GM21619 (cell line): ENCODE measurements around the gene MTCH2.
"Not testable (repeated sequence)": the region's sequence is repeated elsewhere in the genome, so short reads cannot be mapped to it uniquely, and the experiment has no call there.

ENCODE experiments used
- ATAC-seq: cut with Tn5 transposase; IDR thresholded peaks from one replicate; pipeline ENCODE4 v1.9.1; 2021; ENCODE audit not compliant: unreplicated experiment

Gene MTCH2

DNA sequence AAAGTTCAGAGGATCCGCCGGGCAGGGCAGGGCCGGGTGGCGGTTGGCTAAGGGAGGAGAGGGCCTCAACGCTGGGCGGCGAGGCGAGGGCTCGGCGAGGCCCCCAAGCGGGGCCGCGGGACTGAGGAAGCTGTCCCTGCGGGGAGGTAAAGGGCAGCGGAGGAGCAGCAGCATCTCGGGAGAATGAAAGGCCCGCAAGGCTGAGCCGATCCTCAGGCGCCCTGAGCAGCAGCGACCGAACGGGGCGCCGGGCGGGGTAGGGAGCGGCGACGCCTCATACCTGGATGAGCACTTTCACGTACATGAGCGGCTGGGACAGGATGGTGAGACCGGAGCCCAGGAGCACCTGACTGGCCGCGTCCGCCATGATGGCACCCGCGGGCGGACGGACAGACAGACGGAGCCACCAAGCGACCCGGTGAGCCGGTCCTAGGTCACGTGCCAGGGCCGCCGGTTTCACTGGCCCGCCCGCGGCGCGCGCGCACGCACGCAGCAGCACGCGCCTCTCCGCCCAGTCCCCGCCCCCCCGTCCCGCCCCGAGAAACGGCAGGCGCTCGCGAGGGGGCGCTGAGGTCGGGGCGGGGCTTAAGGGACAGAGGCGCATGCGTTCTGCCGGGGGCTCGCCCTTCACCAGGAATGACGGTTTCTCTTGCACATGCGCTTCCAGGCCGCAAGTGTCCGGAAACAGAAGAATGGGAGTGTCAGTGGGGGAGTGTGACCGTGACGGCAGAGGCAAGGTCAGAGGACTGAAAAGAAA, at the start of gene MTCH2:
MTCH2 (minus strand) TSS at position 461 of the 757 bp plus-strand sequence; CDS start at position 367, 94 bp downstream.
- ATAC-seq = peak; percentile 90

DNA sequence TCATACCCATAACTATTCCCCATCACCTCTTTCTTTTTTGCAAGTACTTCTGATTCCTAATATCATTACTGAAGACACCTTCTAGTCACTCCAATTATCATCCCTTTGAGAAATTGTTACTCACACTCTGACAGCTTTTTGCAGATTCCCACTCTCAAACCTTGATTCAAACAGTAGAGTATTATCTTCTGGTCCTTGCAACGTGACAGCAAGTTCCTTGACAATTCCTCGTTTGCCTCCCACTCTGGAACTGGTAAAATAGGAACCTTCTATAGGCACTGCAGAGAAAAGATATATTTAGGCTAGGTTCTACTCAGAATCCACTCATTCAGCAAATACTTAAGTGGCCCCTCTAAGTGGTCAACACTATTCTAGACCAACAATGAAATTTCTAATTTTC, 49.6 kb upstream of the MTCH2 start:
- ATAC-seq = no peak

DNA sequence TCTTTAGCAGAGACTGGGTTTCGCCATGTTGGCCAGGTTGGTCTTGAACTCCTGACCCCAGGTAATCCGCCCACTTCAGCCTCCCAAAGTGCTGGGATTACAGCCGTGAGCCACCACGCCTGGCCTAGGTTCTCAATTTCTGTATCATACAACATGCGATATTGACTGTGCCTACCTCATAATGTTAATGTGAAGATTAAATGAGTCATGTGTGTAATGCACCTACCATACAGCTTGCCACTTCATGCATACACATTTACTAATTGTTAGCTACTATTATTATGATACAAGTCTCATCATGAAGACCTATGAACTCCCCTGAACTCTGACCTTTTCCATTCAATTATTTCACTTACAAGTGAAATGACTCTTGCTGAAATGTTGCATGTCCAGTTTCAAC, 47.1 kb upstream of the MTCH2 start:
- no peak for ATAC-seq

DNA sequence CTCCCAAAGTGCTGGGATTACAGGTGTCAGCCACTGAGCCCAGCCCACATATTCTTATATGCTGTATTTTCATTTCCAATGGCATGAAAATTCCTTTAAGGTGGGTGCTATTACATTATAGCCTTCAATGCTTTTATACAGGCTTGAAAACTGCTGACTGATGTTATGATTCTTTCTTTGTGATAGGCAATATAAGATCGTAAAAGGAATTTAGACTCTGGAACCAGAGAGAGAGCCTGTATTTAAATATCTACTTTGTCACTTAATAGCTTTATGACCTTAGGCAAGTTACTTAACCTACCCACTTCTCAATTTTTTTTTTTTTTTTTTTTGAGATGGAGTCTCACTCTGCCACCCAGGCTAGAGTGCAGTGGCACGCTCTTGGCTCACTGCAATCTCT, 46.6 kb upstream of the MTCH2 start:
- no peak for ATAC-seq

DNA sequence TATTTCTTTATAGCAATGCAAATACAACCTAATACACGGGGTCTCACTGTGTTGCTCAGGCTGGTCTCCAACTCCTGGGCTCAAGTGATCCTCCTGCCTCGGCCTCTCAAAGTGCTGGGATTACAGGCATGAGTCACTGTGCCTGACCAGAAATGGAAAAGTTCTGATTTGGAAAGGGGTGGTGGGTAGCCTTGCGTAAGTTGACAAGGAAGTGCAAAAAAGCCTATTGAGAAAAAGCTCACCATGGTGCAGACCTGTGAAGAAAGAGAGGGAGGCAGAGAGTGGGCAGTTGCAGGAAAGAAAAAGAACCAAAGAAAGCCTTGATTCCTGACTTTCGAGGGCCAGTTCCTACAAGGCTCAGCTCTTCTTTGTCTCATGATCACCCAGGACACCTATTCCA, 45.8 kb upstream of the MTCH2 start:
- ATAC-seq = no peak

DNA sequence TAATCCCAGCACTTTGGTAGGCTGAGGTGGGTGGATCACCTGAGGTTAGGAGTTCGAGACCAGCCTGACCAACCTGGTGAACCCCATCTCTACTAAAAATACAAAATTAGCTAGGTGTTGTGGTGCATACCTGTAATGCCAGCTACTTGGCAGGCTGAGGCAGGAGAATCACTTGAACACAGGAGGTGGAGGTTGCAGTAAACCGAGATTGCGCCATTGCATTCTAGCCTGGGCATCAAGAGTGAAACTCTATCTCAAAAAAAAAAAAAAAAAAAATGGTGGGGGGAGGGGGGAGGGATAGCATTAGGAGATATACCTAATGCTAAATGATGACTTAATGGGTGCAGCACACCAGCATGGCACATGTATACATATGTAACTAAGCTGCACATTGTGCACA, 44.3 kb upstream of the MTCH2 start:
- not testable (repeated sequence) for ATAC-seq

DNA sequence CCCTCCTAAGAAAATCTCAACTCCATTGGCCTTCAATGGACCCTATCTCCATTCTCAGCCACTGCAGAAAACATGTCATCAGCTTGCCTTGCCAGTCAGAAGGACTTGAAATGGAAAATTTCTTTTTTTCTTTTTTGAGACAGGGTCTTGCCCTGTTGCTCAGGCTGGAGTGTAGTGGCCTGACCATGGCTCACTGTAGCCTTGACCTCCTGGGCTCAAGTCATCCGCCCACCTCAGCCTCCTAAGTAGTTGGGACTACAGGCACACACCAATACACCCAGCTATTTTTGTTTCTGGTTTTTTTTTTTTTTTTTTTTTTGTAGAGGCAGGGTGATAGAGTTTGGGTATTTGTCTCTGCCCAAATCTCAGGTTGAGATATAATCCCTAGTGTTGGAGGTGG, 43.8 kb upstream of the MTCH2 start:
- ATAC-seq = no peak

DNA sequence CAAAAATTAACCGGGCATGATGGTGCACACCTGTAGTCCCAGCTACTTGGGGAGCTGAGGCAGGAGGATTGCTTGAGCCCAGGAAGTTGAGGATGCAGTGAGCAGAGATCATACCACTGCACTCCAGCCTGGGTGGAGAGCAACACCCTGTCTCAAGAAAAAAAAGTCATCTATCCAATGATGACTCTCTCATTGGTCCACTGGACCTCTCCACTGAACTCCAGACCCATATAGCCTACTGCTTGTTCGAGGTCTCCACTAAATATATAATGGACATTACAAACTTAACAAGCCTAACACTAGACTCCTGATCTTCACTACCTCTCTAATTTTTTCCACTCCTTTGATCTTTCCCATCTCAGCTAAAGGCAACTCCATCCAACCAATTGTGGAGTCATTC, 33.5 kb upstream of the MTCH2 start:
- ATAC-seq = no peak

DNA sequence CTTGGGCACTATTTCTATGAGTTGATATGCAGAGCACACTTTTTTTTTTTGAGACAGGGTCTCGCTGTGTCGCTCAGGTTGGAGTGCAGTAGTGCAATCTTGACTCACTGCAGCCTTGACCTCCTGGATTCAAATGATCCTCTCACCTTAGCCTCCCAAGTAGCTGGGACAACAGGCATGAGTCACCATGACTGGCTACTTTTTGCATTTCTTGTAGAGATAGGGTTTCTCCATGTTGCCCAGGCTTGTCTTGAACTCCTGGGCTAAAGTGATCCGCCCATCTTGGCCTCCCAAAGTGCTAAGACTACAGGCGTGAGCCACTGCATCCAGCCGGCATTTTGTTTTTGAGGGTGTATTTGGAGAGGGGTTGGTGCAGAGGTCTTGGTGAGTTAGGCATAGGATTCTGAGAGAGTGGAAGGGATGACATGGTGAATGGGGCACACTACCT, 29.9 kb upstream of the MTCH2 start:
- ATAC-seq = no peak

DNA sequence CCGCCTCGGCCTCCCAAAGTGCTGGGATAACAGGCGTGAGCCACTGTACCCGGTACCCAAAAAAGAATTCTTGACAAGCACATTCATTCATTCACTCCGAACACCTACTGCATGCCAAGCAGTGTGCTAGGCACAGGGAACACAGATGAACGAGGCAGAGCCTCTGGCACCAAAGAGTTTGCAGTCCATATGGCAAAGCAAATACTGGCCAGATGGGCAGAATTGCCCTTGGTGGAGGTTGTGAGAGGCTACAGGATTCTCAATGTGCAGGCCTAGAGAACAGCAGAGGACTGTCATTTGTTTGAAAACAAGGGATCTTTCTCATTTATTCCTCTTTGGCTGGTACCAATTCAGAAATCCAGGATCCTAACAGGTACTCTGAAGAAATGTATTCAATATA, 27.5 kb upstream of the MTCH2 start:
- ATAC-seq = no peak

DNA sequence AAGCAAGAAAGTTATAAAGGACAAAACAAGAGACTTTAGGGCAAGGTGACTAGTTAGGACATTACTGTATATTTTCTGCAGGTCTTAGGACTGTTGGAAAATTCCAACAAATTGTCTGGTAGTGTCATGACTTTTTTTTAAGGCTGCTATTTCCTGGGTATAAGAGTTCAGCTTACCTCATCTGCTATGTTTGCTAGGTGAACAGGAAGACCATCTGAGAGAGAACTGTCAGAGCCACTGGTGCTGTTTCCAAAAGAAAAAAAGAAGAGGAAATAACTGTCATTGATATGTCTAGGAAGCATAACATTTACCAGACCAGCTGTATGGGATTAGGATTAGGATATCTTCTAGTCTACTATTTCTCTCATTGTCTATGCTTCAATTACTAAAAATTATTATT, 26.3 kb upstream of the MTCH2 start:
- ATAC-seq = no peak

DNA sequence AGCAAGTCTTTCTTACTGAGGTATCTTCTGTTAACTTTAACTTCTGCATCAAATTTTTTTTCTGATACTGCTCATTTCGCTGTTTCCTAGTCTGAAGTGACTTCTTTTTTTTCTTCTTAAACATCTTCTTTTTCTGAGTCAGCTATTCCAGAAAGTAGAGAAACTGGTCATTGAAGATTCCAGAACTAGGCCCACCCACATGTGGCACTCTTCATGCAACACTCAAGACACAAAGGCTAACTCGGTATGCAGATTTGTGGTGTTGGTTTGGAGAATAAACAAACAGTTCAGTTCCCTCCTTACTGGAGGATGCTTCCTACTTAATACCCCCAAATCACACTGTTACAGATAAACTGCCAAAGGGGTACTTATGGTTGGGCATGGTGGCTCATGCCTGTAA, 25.2 kb upstream of the MTCH2 start:
- no peak for ATAC-seq

DNA sequence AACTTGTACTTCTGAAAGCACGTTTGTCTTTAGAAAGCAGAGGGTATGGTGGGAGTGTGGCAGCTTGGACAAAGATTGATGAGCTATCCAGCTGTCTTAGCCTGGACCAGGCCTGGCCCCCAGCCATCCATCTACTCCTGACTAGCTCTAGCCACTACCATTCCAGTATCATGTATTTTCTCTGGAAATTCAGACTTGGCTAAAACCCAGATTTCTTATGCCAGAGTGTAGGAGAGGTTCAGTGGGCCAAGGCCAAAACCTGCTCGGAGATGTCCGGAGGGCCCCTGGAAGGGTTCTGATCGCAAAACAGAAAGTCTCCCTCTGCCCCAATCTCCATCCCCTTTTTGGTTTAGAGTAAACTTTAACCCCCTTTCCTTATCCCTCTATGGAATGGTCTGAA, 24.8 kb upstream of the MTCH2 start:
- ATAC-seq = no peak

DNA sequence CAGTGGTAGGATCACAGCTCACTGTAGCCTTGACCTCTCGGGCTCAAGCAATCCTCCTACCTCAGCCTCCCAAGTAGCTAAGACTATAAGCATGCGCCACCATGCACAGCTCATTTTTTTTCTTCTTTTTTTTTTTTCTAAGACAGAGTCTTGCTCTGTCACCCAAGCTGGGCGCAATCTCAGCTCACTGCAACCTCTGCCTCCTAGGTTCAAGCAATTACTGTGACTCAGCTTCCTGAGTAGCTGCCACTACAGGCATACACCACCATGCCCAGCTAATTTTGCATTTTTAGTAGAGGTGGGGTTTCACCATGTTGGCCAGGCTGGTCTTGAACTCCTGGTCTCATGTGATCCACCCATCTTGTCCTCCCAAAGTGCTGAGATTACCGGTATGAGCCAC, 22.6 kb upstream of the MTCH2 start:
- ATAC-seq = not testable (repeated sequence)

DNA sequence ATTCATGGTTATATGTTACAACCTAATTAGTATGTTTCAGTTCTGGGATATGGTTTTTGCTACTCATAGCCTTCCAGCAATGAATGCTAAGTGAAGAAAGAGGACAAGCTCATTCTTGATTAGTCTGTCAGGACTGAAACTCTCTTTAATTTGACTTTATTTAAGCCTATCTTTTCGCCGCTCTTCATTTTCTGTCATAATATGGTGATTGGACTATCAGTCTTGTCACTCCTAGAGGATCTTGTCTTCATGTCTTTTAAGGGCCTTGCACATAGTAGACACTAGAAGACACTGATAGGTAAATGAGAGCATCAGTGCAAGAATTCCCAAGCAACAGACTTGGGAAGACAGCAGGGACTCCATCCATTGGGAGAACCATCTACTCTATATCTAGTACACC, 18.9 kb upstream of the MTCH2 start:
- ATAC-seq = no peak

DNA sequence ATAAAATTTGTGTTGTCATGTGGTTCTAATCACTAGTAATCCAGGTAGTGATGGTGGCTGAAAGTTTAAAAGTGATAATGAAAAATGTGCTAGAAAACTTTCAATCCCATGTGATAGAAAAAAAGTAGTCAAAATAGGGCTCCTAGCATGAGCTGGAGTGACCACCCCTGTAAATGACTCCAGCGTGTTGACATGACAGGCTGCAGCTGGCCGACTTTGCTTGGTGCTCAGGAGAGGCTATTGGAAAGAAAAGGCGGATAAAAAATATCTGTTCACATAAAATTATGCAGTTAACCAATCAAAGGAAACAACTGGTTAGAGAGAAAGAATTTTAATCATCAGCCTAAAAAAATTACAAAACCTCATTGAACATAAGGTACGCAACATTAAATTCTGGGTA, 16.9 kb upstream of the MTCH2 start:
- no peak for ATAC-seq

DNA sequence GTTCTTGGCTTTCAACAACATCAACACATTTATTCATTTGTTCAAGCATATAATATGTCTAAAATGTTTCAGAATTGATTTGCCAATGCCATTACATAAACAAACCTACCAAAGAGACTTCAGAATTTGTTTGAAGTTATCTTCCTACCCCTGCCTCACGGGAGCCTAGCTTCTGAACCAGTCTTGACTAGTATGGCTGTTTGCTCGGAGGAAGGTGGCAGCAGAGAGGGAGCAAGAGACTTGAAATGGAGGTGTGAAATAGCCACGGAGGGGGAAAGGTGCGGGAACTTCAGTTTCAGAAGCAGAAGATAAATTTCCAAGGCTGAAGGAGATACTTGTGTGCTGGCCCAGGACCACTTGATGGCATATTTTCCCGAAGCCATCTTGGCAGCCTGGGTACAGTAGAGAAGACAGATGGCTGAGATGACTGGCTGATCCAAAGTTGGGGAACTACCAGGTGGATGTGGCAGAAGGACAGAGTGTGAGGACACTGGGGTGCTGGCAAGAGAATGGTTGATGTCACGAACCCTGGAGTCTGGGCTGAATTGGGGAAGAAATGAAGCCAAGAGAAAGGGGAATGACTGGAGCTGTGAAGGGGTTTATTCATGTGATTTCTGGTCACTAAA, 14.0 kb upstream of the MTCH2 start:
- ATAC-seq = no peak

DNA sequence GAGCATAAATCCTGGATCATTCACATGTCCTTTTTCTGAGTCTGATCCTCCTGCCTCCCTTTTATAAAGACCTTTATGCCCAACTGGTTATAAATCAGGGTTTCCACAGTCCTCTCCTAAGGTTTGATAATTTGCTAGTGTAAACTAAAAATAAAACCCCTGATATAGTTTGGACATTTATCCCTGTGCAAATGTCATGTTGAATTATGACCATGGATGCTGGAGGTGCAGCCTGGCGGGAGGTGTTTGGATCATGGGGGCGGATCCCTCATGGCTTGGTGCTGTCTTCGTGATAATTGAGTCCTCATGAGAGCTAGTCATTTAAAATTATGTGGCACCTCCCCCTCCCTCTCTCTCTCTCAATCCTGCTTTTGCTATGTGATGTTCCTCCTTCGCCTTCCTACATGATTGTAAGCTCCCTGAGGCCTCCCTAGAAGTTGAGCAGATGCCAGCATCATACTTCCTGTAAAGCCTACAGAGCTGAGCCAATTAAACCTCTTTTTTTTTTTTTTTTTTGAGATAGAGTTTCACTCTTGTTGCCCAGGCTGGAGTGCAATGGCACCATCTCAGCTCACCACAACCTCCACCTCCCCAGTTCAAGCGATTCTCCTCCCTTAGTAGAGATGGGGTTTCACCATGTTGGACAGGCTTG, 9.6 kb upstream of the MTCH2 start:
- ATAC-seq = no peak

DNA sequence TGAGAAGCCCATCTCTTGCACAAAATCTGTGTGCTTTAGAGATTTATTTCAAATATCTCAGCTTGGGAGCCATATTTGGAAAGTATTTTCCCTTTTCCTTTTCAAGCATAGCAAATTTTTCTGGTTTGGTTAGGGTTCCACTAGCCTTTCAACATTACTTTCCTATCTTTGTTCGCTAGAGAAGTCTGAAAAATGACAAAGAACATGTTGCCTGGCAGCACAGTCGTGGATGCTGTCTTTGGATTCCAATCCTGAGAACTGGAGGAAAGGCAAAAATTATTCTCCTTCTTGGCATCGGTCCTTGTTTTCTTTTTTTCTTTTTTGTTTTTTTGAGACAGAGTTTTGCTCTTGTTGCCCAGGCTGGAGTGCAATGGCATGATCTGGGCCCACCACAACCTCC, 6.9 kb upstream of the MTCH2 start:
- no peak for ATAC-seq

DNA sequence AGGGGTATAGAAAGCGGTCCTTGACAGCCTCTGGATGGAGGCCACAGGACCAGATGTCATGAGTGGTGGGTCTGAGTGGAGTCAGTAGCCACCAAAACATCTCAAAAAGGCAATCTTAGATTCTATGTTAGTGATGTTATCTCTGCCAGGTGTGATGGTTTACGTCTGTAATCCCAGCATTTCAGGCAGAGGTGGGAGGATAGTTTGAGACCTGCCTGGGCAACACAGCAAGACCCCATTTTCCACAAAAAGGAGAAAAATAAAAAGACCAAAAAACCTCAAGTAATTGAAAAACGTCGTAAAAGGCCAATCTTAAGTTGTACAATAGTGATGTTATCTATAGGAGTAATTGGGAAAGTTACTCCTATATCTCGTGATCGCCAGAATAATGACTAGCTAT, 3.7 kb upstream of the MTCH2 start:
- ATAC-seq = no peak

DNA sequence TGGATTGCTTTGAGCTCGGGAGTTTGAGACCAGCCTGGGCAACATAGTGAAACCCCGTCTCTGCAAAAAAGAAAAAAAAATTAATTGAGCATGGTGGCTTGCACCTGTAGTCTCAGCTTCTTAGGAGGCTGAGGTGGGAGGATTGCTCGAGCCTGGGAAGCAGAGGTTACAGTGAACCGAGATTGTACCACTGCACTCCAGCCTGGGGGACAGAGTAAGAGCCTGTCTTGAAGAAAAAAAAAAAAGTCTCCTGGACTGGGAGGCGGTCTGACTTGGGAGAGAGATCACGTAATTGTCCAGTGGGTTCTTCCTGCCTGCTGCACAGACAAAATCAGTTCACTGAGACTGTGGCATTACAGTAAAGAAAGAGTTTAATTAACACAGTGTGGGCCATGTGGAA, 3.1 kb upstream of the MTCH2 start:
- ATAC-seq = no peak

DNA sequence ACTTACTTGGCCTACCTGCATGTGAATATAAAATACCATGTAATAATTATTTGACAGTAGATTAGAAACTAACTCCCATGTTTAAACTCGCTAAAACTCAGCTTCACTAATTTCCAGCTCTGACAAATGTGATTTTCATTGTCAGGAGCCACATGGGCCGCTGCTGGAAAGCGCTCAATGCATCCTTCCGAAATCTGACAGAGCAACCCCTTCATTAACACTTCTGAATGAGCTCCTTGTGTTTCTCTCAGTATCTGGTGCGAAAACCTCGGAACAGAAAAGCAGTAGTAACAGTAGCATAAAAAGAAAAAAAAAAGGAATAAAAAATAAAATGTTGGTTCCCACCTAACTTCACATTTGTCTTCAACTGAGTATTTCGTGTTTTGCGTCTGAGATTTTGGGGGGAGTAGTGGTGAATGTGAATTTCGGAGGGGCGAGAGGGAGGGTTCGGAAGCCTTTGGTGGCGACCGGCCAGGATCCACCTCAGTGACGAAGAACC, 710 bp downstream of the MTCH2 start:
- ATAC-seq = no peak
